ENCODE measurements around the gene CNDP1.
"Not testable (repeated sequence)": the region's sequence is repeated elsewhere in the genome, so short reads cannot be mapped to it uniquely, and the experiment has no call there.

The CNDP1 gene, protein sequence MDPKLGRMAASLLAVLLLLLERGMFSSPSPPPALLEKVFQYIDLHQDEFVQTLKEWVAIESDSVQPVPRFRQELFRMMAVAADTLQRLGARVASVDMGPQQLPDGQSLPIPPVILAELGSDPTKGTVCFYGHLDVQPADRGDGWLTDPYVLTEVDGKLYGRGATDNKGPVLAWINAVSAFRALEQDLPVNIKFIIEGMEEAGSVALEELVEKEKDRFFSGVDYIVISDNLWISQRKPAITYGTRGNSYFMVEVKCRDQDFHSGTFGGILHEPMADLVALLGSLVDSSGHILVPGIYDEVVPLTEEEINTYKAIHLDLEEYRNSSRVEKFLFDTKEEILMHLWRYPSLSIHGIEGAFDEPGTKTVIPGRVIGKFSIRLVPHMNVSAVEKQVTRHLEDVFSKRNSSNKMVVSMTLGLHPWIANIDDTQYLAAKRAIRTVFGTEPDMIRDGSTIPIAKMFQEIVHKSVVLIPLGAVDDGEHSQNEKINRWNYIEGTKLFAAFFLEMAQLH

DNA sequence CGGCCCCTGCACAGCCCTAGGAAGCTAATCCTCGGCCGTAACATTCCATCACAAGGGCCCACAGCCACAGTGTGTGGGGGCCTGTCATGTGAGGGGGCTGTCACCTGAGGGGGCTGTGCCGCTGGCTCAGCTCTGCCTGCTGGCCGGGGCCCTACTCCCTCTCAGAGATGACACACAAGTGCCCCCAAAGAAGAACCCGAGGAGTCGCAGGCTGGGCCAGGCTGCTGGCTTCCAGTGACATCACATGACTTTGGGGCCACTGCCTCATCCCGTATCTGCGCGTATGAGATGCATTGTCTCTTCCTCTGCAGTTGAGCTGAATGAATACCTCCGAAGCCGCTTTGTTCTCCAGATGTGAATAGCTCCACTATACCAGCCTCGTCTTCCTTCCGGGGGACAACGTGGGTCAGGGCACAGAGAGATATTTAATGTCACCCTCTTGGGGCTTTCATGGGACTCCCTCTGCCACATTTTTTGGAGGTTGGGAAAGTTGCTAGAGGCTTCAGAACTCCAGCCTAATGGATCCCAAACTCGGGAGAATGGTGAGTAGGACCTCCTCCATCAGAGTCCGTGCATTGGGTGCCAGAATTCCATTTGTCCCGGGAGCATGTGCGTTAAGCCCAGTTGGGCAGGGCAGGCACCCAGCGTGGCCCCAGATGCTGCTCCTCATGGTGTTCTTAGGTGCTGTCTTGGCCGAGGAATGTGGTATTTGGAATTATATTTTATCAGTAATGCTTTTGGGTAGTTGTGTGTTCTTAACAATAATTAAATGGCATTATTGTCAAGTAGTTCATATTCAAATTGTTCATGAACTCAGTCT is at the start of gene CNDP1:
Gene CNDP1, plus strand, starts transcription at position 351 of the 820 bp plus-strand sequence. Its CDS starts 168 bp downstream, at position 519.
- no peak for DNase-seq (ENCODE audit: low read depth)

DNA sequence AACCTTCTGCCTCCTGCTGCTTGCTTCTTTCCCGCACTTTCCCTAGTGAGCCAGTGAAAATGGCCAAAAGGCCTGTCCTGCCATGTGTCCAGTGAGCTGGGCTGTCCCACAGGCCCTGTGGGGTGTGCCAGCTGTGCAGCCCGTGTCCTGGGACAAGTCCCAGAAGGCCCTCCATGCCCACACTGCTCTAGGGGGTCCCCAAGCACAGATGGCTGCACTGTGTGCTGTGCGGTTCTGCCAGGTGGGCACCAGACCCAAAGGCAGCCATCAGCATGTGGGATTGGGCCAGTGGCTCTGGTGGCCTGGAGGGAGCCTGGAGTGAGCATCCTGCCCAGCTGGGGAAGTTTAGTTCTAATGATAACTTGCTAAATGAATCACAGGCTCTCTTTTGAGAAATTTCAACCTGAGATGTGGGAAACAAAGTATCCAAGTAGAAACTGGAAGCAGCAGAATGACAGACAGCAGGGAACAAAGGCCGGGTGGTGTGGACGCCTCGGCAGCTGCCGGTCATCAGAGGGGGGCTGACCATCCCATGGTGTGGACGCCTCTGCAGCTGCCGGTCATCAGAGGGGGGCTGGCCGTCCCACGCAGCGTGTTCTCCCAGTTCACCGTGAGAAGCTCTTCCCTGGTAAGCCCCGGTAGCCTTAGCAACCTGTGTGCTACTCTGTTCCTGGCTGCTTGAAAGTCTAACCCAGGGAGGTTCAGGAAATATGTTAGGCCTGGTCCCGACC is 48.0 kb upstream of the CNDP1 start:
- no peak for DNase-seq (ENCODE audit: low read depth)

DNA sequence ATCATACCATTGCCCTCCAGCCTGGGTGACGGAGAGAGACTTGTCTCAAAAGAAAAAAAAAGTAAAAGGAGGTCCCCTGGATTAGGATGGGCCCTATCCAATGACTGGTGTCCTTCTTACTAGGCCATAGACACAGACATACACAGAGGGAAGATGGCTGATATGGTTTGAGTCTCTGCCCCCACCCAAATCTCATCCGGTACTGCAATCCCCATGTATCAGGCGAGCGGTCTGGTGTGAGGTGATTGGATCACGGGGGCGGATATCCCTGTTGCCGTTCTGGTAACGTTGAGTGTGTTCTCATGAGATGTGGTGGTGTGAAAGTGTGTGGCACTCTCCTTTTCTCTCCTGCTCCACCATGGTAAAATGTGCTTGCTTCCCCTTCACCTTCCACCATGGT is 45.9 kb upstream of the CNDP1 start:
- no peak for DNase-seq (ENCODE audit: low read depth)

DNA sequence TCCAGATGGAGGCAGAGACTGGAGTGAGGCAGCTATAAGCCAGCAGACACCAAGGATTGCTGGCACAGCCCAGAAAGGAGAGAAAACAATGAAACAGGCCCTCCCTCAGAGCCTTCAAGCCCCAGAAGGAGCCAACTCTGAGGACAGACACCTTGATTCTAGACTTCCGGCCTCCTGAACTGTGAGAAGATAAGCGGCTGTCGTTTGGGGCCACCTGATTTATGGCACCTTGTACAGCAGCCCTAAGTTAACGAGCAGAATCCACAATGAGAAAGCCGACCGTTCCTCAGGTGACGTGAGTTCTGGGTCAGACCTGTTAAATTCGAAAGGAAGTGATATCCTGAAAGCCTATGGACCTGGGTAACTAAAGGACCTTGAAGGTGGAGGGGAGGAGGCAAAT is 45.4 kb upstream of the CNDP1 start:
- DNase-seq (ENCODE audit: low read depth) = no peak

DNA sequence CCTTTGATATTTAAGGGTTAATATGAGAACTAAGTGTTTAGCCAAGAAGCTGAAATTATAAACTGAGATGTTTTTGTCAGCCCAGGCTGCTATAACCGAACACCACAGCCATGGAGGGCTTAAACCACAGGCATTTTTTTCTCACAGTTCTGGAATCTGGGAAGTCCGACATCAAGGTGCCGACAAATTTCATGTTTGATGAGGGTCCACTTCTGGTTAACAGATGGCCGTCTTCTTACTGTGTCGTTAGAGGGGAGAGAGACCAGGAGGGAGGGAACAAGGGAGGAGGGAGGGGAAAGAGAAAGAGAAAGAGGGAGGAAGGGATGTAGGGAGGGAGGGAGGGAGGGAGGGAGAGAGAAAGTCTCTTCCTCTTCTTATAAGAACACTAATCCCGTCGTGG is 44.6 kb upstream of the CNDP1 start:
- no peak for DNase-seq (ENCODE audit: low read depth)

DNA sequence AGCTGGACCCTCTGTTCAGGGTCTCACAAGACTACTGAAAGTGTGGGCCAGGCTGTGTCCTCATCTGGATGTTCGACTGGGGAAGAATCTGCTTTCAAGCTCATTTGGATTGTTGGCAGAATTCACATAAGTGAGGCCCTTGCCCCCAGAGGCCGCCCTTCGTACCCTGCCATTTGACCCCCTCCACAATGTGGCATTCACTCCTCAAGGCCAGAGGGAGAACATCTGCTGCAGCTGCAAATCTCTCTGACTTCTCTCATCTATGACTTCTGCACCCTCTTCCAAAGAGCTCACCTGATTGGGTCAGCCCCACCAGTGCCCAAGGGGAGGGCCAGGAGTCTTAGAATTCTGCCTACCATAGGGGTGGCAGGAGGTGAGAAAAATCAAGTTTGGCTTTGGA is 42.0 kb upstream of the CNDP1 start:
- no peak for DNase-seq (ENCODE audit: low read depth)

DNA sequence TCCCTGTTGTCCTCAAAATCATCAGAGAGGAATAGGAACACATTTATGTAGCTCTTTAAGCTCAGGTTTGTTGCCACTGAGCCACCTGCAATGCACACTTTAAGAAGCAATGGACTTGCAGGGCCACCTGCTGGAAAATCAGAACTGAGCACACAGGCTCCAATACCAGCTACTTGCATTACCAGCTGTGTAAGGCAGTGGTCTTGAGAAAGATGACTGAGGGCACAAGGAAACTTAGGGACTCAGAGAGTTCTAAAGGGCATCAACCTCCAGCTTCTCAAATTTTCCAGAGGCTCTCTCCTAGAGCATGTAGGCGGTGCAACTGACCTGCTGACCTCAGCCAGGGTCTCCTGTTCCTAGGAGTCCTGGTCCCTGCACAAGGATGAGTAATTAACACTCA is 40.6 kb upstream of the CNDP1 start:
- DNase-seq (ENCODE audit: low read depth) = no peak

DNA sequence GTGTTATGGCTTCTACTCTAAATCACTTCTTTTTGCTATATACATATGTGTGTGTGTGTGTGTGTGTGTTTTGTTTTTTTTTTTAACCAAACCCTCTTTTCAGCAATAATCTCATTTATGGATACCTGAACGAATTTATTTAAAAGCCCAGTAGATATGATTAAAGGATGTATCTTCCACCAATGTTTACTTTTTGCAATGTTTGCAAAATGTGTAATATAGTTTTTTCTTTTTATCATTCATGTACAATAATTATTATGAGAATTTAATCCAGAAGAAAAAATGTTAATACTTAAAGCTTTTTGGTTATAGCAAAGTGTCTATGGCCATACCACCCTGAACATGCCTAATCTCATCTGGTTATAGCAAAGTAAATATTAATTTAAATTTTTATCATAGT is 39.8 kb upstream of the CNDP1 start:
- no peak for DNase-seq (ENCODE audit: low read depth)

DNA sequence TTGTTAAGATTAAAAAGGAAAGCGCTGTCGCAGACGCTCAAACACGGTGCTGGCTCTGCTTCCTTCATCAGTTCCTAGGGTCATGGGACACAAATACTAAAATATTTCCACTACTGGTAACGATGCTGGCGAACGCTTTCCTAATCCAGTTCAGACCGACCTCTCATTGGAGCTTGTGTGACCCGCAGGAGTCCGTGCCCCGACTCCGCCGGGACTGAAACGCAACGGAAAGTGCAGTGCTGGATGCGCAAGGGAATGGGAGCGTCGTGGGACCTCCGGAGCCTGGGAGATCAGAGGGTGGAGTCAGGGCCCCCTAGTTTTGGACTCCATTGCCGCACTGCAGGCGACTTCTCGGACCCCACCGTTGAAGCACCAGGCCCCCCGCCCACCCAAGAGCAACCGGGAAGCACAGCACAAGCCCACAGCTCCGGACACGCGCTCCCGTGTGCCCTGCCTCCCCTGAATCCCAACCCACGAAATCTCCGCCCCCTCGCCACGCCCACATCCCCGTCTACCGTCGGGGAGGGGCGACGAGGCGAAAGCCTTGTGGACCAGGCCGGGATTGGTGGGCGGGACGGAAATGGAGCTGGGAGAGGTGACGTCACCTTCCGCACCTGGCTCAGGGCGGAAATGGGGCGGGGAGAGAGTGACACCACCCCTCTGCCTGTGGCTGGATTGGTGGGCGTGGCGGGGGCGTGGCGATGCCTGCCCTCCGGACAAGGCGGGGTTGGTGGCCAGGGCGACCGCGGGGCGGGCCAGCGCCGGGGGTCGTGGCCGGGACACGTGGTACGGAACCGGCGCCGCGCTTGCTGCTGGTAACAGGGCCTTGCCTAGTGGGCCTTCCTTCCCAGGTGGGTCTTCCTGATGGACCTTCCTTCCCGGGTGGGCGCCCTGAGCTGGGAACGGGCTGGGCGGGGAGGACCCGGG is 38.5 kb upstream of the CNDP1 start, which contains the start of gene CNDP2:
Gene CNDP2, plus strand, starts transcription at position 783 of the 927 bp plus-strand sequence. CDS start 3,611 bp downstream, outside the sequence.
- DNase-seq (ENCODE audit: low read depth) = peak; percentile 97

DNA sequence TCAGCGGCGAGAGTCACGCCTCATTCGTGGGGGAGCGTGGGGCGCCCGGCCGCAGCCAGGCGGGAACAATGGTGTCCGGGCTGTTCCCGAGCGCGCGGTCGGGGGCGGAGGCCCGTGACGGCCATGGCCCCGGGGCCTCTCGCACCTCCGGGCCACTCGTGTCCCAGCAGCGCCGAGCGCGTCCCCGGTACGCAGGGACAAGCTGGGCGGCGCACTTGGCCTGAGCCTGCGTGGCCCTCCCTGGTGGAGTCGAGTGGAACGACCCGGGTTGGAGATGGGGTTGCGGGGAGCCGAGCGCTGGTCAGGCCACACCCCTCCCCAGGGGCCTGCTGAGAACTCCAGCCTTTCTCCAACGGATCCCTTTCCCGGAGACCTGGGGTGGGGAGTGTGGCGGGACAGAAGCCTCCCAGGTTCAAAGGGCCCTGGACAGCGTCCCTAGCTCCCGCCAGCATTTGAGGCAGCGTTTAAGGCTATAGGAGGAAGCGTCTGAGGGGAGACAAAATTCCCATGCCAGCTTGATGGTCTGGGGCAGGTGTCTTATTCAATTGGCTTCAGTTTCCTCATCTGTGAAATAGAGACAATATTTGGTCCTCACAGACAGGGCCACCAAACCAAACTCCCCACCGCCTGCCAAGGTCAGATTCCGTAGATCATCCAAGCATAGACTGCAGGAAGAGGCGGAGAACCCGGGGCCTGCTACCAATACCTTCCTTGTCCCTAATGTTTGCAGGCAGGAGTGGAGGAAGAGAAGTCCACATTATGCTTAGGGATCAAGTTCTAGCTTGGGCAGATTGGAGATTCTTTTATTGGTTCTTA is 37.6 kb upstream of the CNDP1 start:
- peak; percentile 31 for DNase-seq (ENCODE audit: low read depth)

DNA sequence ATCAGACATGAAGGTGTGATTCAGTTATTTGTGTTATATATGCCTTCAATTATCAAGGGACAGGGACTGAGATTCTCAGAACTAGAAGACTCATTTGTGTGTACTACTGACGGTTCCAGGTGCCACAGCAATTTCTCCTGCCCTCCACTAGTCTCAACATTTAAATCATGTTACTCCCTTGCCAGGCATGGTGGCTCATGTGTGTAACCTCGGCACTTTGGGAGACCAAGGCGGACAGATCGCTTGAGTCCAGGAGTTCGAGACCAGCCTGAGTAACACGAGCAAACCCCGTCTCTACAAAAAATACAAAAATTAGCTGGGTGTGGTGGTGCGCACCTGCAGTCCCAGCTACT is 37.0 kb upstream of the CNDP1 start:
- no peak for DNase-seq (ENCODE audit: low read depth)

DNA sequence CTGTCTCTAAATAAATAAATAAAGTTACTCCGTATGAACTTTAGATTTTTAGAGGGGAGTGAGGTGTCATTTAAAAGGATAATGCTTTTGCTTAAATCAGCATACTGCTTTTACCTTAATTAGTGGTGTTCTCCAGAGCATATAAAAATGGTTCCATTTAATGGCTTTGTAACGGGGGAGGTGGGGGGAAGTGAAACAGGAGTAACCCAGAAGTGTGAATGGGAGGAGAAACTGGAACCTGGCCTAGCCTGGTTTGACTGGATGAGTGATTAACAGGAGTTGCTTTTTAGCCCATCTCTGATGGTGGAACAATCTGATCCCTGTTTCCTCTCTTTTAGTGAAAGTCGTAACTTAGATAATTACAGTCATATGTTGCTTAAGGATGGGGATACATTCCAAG is 36.5 kb upstream of the CNDP1 start:
- no peak for DNase-seq (ENCODE audit: low read depth)

DNA sequence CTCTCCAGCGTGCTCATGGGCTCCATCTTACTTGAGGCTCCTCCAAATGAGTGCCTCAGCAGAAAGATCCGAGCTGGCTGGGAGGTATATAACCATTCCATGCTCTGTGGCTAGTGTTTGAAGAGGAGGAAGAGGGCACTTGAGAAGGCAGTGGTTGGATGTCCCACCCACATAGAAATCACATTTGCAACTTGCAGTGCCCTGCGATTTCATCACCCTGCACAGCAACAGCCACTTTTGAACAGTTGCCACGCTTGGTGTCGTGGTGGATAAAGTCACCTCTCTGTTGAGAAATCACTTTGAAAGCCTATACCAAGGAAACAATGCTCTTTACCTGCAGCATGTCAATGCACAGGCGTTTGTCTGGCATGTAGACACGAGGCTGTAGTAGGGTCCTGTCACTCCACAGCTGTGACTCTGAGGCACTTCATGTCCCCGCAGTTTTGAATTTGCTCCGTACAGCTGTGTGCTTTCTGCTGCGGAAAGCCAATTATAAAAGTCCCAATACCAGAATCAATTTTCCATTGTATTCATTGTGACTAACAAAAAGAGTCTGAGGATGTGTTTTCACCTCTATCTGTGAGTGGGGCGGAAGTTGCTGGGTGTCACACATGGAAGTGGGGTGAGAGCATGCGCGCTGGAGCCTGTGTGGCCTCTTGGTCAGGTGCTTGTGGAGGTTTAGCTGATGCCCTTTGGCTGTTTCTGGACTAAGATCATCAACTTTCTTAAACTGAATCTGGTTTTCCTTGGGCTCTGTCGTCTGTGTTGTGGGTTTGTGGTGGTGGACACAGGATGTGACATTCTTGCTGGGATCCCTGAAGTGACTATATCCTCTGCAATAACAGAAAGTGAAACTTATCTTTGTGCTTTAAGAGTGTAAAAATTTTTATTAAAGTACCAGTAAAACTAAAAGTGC is 35.3 kb upstream of the CNDP1 start:
- no peak for DNase-seq (ENCODE audit: low read depth)

DNA sequence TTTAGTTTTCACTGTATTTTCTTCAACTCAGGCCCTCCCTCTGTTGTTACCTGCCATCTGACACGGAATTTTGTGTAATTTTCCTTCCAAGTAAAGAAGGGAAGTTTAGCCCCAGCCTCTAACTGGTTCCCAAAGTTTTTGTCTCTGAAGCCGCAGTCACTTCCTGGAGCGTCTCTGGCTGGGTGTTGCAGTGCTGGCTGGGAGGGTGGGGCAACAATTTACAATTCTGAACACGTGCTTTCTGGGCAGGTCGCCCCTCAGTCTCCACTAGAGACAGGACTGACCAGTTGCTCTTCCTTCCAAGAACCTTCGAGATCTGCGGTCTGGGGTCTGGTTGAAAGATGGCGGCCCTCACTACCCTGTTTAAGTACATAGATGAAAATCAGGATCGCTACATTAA is 34.7 kb upstream of the CNDP1 start:
- DNase-seq (ENCODE audit: low read depth) = no peak

DNA sequence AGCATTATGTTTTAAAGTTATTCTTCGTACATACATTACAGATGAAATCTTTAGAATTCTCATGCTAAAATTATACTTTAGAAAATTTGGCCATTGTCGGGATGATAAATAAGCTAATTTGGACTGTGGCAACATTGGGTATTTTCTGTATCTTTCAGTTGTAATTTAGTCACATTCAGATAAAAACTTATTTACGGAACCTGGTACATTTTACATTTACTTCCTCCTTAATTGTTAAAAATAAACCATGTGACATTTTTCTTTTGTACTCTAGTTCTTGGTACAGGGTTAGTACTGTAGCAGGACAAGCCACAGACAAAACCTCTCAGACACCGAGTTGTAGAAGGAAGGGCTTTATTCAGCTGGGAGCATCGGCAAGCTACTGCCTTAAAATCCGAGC is 33.9 kb upstream of the CNDP1 start:
- no peak for DNase-seq (ENCODE audit: low read depth)

DNA sequence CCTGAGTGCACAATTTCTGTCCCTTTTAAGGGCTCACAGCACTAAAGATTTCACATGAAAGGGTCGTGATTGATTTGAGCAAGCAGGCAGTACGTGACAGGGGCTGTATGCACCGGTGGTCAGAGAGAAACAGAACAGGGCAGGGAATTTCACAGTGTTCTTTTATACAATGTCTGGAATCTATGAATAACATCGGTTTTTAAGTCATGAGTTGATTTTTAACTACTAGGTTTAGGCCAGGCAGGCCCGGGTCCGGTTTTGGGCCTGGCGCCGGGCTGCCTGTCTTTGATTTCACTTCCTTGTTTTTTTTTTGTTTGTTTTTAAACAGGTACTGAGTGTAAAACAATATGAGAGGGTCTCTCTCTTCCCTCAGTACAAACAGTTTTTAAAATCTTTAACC is 33.5 kb upstream of the CNDP1 start:
- not testable (repeated sequence) for DNase-seq (ENCODE audit: low read depth)

DNA sequence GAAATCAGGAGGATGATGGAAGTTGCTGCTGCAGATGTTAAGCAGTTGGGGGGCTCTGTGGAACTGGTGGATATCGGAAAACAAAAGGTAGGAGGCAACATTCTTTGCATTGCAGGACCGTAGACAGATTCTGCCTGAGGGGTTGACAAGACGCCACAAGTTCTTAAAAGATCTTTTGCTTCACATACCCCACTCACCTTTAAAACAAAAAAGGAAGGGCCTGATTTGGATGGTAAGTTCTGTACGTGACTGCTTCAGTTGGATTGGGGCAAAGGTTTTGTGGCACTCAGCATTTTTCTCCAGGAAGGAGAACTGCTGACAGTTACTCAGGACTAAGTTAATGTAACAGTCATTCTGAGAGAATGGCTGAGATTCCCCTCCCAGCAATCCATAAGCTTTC is 32.9 kb upstream of the CNDP1 start:
- DNase-seq (ENCODE audit: low read depth) = no peak

DNA sequence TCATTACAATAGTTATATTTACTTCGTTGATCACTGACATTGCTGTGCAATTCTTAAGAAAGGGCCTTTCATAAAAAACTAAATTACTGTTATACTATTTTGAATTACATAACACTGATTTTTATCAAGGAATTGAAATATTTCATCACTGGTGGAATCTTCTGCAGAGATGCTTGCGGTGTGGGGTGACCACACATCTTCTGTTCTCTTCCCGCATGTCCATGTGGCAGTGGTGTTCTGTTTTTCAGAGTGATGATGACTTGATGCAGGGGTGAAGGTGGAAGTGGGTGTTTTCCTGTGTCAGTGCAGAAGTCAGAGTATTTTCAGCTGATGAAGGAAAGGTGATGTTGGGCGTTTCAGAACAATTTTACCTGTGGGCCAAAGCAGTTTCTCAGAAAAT is 31.2 kb upstream of the CNDP1 start:
- no peak for DNase-seq (ENCODE audit: low read depth)

DNA sequence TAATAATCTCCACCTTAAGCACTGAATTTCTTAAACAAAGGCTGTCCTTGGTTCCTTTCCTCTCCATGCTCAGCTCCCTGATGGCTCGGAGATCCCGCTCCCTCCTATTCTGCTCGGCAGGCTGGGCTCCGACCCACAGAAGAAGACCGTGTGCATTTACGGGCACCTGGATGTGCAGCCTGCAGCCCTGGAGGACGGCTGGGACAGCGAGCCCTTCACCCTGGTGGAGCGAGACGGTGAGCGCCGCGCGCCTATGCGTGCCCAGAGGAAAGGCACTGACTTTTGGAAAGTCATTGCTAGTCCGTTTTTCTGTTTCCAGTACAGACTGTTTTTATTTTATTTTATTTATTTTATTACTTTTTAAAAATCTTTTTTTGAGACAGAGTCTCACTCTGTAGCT is 28.5 kb upstream of the CNDP1 start:
- DNase-seq (ENCODE audit: low read depth) = no peak

All from stromal cell of bone marrow (primary cell).